ENCODE measurements around the gene INPP5D. TPM values are rescaled to one million over a fixed set of nuclear protein-coding genes. Genes with fewer than 3 reads are reported as not detected.
"Not testable (repeated sequence)": the region's sequence is repeated elsewhere in the genome, so short reads cannot be mapped to it uniquely, and the experiment has no call there.

Gene INPP5D
- total RNA-seq, 1 experiment from 2014 or later, result 0.74 TPM

- Histone ChIP-seq H3K27ac (peak overlapping the region; percentile 21), H2AFZ (no peak overlapping the region), H3K4me3 (no peak overlapping the region), H3K36me3 (ENCODE audit: low read depth) (no peaks in the 10 kb centered on the region), H3K79me2 (ENCODE audit: low read depth) (no peaks in the 10 kb centered on the region), H3K9me2 (ENCODE audit: insufficient read depth) (no peaks in the 10 kb centered on the region), H4K20me1 (ENCODE audit: insufficient read depth) (no peaks in the 10 kb centered on the region), H3K4me2 (peak overlapping the region; percentile 39), H3K9me3 (ENCODE audit: insufficient read depth, low read depth) (no peaks in the 10 kb centered on the region), H3K27me3 (ENCODE audit: insufficient read depth, low read depth) (no peaks in the 10 kb centered on the region), H3F3A (ENCODE audit: insufficient read depth, low read depth) (peaks cover 26% of the 10 kb centered on the region), H3K4me1 (replicated peaks; ENCODE audit: insufficient read depth) (peaks cover 49% of the 10 kb centered on the region)
- 0 out of 2 replicates have a peak, but pooled peaks have one; percentile 48 for TF ChIP-seq CTCF (conservative IDR thresholded peaks at IDR 0.05)
- no peak for TF ChIP-seq EZH2 (IDR thresholded peaks at IDR 0.05; ENCODE audit: low read depth)
- CTCF ChIA-PET, result interaction anchor here (0.6 to 0.9 kb wide), 2 partner anchors 77 to 202 kb away, joined by 3 to 4 read pairs; partner anchors contain the start of gene ATG16L1
- BruUV-seq (replicated peaks), result no TSS peak
- POLR2A ChIA-PET (ENCODE audit: unreplicated experiment), result interaction anchor here (0.5 to 0.6 kb wide), 3 partner anchors 26 to 415 kb away, joined by 3 to 4 read pairs (median 4); no protein-coding TSS in a partner anchor
- intact Hi-C loops (cut with micrococcal nuclease; ENCODE audit: unreplicated experiment), result loop anchor here (1.0 kb wide), 5 partner anchors 27 to 202 kb away; partner anchors contain the start of gene ATG16L1
- peak; percentile 73 for DNase-seq
Observed at GRCh38 chr2:233049194-233049761, 10.9 kb upstream of the INPP5D start.

- POLR2A ChIA-PET (ENCODE audit: unreplicated experiment), result interaction anchor here (0.6 kb wide), 3 partner anchors 116 to 200 kb away, joined by 3 to 6 read pairs (median 3); partner anchors contain the start of gene ATG16L1
- TF ChIP-seq EZH2 (IDR thresholded peaks at IDR 0.05; ENCODE audit: low read depth) (no peak), CTCF (conservative IDR thresholded peaks at IDR 0.05) (no peak)
- no peaks in the 10 kb centered on the region for H4K20me1 ChIP-seq (ENCODE audit: insufficient read depth)
- H2AFZ ChIP-seq, result no peak overlapping the region
- no peaks in the 10 kb centered on the region for H3K79me2 ChIP-seq (ENCODE audit: low read depth)
- no peaks in the 10 kb centered on the region for H3K9me3 ChIP-seq (ENCODE audit: insufficient read depth, low read depth)
- H3K9me2 ChIP-seq (ENCODE audit: insufficient read depth), result no peaks in the 10 kb centered on the region
- peaks cover 26% of the 10 kb centered on the region for H3F3A ChIP-seq (ENCODE audit: insufficient read depth, low read depth)
- no peaks in the 10 kb centered on the region for H3K27me3 ChIP-seq (ENCODE audit: insufficient read depth, low read depth)
- BruUV-seq (replicated peaks), result no TSS peak
- DNase-seq, result peak in 1 of 2 experiments; percentile 83
- intact Hi-C loops (cut with micrococcal nuclease; ENCODE audit: unreplicated experiment), result loop anchor here (1.0 to 10.0 kb wide), 3 partner anchors 71 to 167 kb away; no protein-coding TSS in a partner anchor
- H3K4me2 ChIP-seq, result no peak overlapping the region
- CTCF ChIA-PET, result no interaction called here
- no peaks in the 10 kb centered on the region for H3K36me3 ChIP-seq (ENCODE audit: low read depth)
- no peak overlapping the region for H3K4me3 ChIP-seq
- H3K4me1 ChIP-seq (replicated peaks; ENCODE audit: insufficient read depth), result peaks cover 49% of the 10 kb centered on the region
- H3K27ac ChIP-seq, result no peak overlapping the region
Observed at GRCh38 chr2:233051241-233052149, 8.6 kb upstream of the INPP5D start.

- H3K79me2 ChIP-seq (ENCODE audit: low read depth); H3K4me2 ChIP-seq; BruUV-seq (replicated peaks); POLR2A ChIA-PET (ENCODE audit: unreplicated experiment); H3K9me2 ChIP-seq (ENCODE audit: insufficient read depth); H3K4me3 ChIP-seq; H3K36me3 ChIP-seq (ENCODE audit: low read depth); H4K20me1 ChIP-seq (ENCODE audit: insufficient read depth); H3K27me3 ChIP-seq (ENCODE audit: insufficient read depth, low read depth); DNase-seq; H3K9me3 ChIP-seq (ENCODE audit: insufficient read depth, low read depth); H3K27ac ChIP-seq; H2AFZ ChIP-seq: not testable (repeated sequence)
- intact Hi-C loops (cut with micrococcal nuclease; ENCODE audit: unreplicated experiment), result loop anchor here (1.0 to 10.0 kb wide), 3 partner anchors 72 to 168 kb away; no protein-coding TSS in a partner anchor
- CTCF ChIA-PET, result interaction anchor here (0.7 to 0.9 kb wide), 2 partner anchors 124 to 131 kb away, joined by 3 to 4 read pairs; no protein-coding TSS in a partner anchor
- Histone ChIP-seq H3K4me1 (replicated peaks; ENCODE audit: insufficient read depth) (peaks cover 49% of the 10 kb centered on the region), H3F3A (ENCODE audit: insufficient read depth, low read depth) (peaks cover 26% of the 10 kb centered on the region)
Observed at GRCh38 chr2:233052517-233052916, 7.6 kb upstream of the INPP5D start.

All from PC-9 (cell line).